ENCODE measurements around the gene EEFSEC.

- TF ChIP-seq CTCF (IDR thresholded peaks at IDR 0.05; ENCODE audit: low read depth, low read length) (no peak), MAX (IDR thresholded peaks at IDR 0.05; ENCODE audit: low read depth, low read length) (no peak), POLR2A (IDR thresholded peaks at IDR 0.05; ENCODE audit: extremely low read depth, insufficient read length) (no peak)
These were observed 173.0 kb downstream of the EEFSEC start for GRCh38 chr3:128326051-128326823.

Measured in NB4 (cell line).